GM18499 (cell line): Measurements from ENCODE around the gene XPNPEP1.

Experiments used
- ATAC-seq: cut with Tn5 transposase; IDR thresholded peaks from one replicate; pipeline ENCODE4 v1.9.1; 2021; ENCODE audit warnings: moderate number of reproducible peaks; ENCODE audit not compliant: insufficient read depth, unreplicated experiment

XPNPEP1 gene

DNA sequence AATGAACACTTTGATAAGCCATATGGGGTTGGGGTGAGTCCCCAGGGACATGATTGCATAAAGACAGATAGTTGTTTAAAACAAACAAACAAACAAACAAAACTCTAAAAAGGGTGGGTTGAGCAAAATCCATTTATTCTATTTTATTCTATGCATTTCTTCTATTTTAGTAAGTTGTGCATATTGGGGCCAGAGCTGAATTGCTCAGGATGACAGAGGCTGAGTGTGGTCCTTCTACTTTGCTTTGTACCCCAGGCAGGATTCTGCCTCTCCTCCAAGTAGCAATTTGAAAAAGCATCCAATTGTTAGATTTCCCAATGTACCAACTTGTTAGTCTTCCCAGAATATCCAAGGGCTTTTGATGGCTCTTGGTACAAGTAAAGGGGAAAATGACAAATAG, 29.2 kb upstream of the XPNPEP1 start:
- ATAC-seq, result no peak

DNA sequence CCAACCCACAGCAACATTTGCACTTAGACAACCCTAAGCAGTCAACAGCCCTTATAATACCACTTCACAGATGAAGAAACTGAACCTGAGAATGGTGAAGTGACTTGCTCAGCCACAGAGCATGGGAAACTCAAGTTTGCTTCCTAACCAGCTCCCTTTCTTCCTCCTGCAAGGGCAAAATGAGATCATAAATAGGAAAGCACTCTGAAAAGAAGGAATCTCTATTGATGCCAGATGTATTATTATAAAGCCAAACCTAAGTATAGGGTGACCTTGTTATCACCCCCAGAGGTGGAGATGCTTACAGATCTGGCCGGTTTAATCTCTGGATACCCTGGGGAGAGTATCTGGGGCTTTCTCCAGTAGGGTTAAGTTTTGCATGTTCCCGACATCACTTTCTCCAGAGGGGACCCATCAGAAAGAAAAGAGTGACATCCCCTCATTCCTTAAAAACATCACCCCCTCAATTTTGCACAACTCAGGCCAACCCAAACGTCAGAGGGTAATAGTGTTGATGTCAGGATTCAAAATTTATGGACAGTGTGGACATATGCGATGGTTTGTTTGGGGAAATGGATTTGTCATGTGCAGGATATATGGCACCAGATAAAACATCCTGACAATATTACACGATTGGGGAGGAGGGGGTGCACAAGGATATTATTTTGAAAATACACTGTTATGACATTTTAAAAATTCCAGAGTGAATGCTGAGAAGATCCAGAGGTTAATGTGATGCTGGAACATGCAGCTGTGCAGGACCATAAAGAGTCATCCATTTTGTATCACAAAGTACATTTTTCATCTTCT, 24.0 kb upstream of the XPNPEP1 start:
- no peak for ATAC-seq

DNA sequence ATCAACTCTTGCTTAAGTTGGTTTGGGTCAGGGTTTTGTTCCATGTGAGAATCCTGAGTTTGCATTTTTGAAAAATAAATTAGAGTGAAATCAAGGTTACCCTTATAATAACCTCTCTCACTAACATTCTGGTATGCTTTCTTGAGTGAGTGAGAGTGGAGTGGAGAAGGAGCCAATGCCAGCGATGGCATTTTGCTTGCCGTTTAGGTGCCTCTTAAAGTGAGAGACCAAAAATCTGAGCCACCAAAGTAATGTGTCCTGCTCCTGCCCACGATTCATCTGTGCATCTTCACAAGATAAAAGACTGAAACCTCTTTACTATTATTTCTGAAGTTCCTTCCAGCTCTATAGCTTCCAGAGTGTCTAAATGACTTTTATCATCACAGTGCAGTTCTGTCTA, 23.4 kb upstream of the XPNPEP1 start:
- ATAC-seq, result no peak

- no peak for ATAC-seq
Observed at GRCh38 chr10:109945473-109946177, 22.3 kb upstream of the XPNPEP1 start.

DNA sequence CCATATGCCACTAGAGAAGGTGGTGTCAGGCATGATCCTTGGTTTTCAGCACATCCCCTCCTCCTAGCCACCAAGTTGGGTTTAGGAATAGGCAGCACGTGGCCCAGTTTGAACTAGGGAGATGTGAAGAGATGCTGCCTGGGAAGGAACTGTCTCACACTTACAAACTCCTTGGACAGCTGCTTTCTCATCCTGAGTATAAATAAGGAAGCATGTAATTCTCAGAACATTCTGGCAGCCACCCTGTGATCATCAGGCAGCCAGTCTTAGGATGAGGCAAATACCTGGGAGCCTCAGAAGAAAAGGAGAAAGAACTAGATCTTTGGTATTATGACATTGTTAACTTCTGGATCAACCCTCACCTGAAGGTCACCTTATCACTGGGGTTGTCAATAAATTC, 21.3 kb upstream of the XPNPEP1 start:
- ATAC-seq, result no peak

- ATAC-seq, result no peak
Observed at GRCh38 chr10:109941236-109941862, 18.0 kb upstream of the XPNPEP1 start.

DNA sequence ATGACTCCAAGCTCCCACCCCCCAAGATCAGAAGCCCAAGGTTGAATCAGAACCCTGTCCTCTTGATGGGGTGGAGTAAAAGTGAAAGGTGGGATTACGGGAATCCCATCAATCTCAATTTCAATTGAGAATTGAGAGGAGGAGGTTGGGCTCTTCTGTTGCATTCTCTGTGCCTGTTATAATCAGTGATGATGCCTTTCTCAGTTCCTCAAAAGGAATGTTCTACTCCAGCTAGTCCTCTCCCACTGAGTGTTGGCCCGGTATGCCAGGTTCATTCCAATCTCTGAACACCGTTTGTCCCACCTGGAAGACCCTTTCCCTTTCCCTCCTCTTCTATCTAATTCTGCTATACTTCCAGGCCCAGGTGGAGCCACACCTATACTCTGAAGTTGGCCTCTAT, 17.2 kb upstream of the XPNPEP1 start:
- no peak for ATAC-seq

DNA sequence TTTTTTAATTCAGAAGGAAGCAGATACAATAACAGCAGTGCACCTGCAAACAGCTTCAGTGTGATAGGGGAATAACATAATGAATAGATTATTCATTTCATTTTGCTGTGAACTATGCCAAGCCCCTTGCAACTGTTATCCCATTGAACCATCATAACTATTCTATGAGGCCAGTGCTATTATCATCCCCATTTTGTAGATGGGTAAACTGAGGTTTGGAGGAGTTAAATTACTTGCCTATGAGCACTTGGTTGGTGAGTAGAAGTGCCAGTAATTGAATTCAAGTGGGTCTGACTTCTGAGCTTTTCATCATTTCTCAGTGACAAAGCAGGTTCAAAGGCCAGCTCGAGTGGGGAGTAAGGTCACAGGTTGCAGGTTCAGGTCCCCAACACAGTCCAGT, 16.8 kb upstream of the XPNPEP1 start:
- ATAC-seq, result no peak

DNA sequence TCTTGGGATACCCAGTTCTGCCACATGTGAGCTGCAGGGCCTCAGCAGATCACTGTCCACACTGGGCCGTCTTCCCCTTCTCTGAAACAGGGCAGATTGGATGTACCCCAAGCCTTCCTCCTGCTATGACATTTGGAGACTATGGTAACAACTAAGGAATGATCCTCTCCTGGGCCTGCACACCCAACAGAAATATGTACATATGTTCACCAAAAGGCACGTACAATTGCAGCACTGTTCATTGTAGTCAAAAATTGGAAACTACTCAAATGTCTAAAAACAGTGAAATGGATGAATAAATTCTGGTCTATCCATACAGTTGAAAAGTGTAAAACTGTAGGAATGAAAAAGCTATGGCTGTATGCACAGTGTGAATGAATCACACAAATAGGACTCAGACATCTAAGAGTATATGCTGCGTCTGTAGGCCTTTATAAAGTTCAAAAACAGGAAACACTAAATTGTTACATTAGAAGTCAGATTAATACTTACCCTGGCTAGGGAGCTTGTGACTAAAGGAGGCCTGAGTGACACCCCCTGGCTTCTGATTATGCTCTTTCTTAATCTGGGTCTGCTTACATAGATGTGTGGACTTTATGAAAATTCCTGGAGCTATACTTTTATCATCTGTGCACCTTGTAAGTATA, 16.1 kb upstream of the XPNPEP1 start:
- ATAC-seq, result no peak

DNA sequence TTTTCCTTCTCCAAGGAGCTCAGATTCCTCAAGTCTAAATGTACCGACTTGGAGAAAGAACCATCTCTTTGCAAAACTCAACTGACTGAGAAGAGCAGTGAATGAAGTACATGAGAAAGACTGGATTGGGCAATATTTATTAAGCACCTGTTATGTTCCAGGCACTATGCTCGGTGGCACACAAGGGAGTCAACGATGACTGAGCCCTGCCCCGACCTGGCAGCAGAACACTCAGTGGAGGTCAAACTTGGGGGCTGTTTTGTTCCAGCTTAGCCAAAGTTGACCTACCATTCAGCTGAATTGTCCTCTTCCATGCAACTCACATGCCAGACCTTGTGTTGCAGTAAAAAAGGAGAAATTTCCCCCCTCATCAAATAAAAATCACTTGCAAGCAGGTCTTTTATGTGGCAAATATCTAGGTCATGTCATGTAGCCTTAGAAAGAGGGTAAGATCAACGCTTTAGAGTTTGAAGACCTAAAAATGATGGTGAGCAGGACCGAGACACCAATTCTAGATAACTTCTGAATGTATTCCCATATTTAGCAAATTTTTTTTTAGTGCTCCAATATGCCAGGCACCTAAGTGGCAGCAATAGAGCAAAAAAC, 14.3 kb upstream of the XPNPEP1 start:
- no peak for ATAC-seq

GRCh38 chr10:109934958-109935793, 11.9 kb upstream of the XPNPEP1 start:
- no peak for ATAC-seq

DNA sequence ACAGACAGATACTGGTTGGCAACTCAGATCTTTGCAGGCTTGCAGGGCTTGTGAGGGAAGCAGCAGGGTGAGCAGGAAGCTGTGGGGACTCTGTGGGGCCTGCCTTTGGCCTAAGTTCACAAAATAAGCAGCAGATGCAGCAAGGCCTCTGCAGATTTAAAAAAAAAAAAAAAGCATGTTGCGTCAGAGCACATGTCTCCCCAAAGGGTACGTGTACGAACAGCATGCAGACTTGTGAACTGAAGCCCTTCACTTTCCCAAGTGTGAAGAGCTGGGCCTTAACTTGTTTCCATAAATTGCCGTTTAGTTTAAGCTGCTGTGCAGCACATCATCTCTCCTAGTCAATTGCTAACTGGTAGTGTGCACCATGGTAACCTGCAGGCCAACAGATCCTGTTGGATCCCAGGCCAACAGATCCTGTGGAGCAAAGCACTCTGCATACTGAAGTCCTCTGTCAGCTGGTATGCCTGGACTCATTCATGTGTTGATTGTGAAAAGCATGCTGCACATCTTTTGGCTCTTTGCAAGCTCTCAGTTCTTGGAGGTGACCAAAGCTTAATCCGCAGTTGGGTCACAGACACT, 10.8 kb upstream of the XPNPEP1 start:
- ATAC-seq, result no peak

- ATAC-seq, result no peak
Observed at GRCh38 chr10:109932968-109933367, 9.7 kb upstream of the XPNPEP1 start.

DNA sequence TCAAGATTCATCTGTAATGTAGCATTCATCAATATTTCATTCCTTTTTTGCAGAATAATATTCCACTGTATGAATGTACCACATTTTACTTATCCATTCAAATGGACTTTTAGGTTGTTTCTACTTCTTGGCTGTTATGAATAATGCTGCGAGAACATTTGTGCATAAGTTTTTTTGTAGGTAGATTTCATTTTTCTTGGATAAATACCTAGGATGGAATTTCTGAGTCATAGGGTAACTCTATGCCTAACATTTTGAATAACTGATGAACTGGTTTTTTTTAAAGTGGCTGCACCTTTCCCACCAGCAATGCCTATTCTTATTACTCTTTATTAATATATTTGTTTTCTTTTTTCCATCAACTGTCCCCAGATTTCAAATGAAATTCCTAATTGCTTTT, 9.1 kb upstream of the XPNPEP1 start:
- no peak for ATAC-seq

- no peak for ATAC-seq
Observed at GRCh38 chr10:109931163-109931562, 7.9 kb upstream of the XPNPEP1 start.

DNA sequence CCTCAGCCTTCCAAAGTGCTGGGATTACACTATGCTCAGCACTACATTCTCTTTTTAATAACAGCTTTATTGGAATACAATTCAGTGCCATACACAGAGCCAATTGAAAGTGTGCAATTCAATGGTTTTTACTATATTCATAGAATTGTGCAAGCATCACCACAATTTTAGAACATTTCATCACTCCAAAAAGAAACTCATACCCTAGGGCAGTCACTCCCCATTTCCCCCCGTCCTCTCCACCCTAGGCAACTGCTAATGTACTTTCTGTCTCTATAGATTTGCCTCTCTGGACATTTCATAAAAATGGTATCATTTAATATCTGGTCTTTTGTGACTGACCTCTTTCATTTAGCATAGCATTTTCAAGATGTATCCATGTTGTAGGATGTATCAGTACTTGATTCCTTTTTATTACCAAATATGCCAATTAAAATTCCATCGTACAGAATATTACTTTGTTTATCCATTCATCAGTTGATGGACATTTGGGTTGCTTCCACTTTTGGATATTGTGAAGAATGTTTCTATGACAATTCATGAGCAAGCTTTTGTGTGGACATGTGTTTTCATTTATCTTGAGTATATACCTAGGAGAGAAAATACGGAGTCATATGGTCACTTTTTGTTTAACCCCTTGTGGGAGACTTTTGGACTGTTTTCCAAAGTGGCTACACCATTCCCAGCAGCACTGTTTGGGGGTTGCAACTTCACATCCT, 6.3 kb upstream of the XPNPEP1 start:
- ATAC-seq, result no peak

DNA sequence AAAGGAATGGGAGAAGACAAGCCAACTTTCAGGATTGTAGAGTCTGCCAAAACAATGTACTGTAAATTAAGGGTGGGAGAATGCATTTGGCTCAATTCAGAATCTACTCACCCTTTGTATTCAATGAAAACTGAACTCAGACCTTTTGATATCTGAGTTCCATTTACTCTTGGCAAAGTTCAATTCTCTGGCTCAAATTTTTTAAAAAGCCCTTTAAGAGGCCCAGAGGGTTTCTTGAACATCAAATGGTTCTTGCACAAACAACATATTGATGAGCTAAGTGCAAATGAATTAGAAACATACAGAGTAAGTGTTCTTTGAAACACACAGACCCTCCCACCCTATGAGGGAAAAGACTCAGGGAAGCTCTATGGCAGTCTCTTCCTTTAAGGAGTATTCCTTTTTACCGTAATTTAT, 5.2 kb upstream of the XPNPEP1 start:
- no peak for ATAC-seq

- no peak for ATAC-seq
Observed at GRCh38 chr10:109926825-109927224, 3.5 kb upstream of the XPNPEP1 start.
